Measurements from ENCODE around the gene SMR3A.

Gene SMR3A

GRCh38 chr4:70360460-70360859 lies at the start of gene SMR3A:
TSS of gene SMR3A (plus strand) at chr4:70360760. CDS start at chr4:70362116, 1,356 bp downstream.
- no peak for DNase-seq (ENCODE audit: low read depth)
- TF ChIP-seq, protein P1, sequence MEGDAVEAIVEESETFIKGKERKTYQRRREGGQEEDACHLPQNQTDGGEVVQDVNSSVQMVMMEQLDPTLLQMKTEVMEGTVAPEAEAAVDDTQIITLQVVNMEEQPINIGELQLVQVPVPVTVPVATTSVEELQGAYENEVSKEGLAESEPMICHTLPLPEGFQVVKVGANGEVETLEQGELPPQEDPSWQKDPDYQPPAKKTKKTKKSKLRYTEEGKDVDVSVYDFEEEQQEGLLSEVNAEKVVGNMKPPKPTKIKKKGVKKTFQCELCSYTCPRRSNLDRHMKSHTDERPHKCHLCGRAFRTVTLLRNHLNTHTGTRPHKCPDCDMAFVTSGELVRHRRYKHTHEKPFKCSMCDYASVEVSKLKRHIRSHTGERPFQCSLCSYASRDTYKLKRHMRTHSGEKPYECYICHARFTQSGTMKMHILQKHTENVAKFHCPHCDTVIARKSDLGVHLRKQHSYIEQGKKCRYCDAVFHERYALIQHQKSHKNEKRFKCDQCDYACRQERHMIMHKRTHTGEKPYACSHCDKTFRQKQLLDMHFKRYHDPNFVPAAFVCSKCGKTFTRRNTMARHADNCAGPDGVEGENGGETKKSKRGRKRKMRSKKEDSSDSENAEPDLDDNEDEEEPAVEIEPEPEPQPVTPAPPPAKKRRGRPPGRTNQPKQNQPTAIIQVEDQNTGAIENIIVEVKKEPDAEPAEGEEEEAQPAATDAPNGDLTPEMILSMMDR (conservative IDR thresholded peaks at IDR 0.05; ENCODE audit: low read depth, low read length), result no peak
- H3K4me3 ChIP-seq (ENCODE audit: low read length), result no peak within 1 kb of the TSS

GRCh38 chr4:70313736-70314135 lies 46.8 kb upstream of the SMR3A start:
- TF ChIP-seq, protein P1 (conservative IDR thresholded peaks at IDR 0.05; ENCODE audit: low read depth, low read length), result no peak
- no peak overlapping the region for H3K4me3 ChIP-seq (ENCODE audit: low read length)
- no peak for DNase-seq (ENCODE audit: low read depth)

- TF ChIP-seq, protein P1 (conservative IDR thresholded peaks at IDR 0.05; ENCODE audit: low read depth, low read length), result no peak
- DNase-seq (ENCODE audit: low read depth), result no peak
- no peak overlapping the region for H3K4me3 ChIP-seq (ENCODE audit: low read length)
These were observed 44.6 kb upstream of the SMR3A start for GRCh38 chr4:70315928-70316327.

DNA sequence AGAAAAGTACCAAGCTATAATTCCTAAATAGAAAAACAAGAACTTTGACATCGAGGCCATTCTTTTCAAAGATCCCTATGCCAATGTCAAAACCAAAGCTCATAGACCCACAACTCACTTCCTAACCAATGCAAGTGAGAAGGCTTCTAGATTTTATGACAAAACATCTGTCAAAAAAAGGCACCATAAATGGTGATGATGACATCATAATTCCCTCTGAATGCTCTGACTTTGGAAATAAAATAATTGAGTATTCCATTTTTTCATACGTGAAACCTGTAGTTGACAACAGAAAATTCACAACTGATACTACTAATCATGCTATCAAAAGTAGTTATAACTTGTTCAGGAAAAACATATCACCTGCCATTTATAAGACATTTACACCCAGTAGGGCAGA lies 34.5 kb upstream of the SMR3A start:
- TF ChIP-seq, protein P1 (conservative IDR thresholded peaks at IDR 0.05; ENCODE audit: low read depth, low read length), result no peak

GRCh38 chr4:70334681-70335080 lies 25.9 kb upstream of the SMR3A start, which contains the start of gene CABS1:
TSS of gene CABS1 (plus strand) at chr4:70334981. CDS start at chr4:70335040, 59 bp downstream.
- TF ChIP-seq, protein P1 (conservative IDR thresholded peaks at IDR 0.05; ENCODE audit: low read depth, low read length), result no peak
- DNase-seq (ENCODE audit: low read depth), result no peak
- no peak within 1 kb of the TSS for H3K4me3 ChIP-seq (ENCODE audit: low read length)

More for the DNA sequence above, 34.5 kb upstream of the SMR3A start:
- no peak for DNase-seq (ENCODE audit: low read depth)
- no peak overlapping the region for H3K4me3 ChIP-seq (ENCODE audit: low read length)

DNA sequence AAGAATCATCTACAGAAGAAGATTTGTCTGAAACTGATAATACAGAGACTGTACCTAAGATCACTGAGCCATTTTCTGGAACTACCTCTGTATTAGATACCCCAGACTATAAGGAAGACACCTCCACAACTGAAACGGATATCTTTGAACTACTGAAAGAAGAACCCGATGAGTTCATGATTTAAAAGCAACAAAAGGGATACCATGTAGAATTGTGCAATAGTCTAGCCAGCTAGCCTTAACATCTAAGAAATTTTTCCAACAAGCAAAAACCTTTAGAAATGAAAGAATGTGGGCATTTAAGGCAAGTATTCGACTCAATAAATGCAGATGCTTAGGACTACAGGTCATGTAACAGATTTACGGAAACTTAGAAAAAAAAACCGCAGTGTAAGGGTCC lies 24.5 kb upstream of the SMR3A start:
- TF ChIP-seq, protein P1 (conservative IDR thresholded peaks at IDR 0.05; ENCODE audit: low read depth, low read length), result no peak
- no peak overlapping the region for H3K4me3 ChIP-seq (ENCODE audit: low read length)
- no peak for DNase-seq (ENCODE audit: low read depth)

- DNase-seq (ENCODE audit: low read depth), result no peak
- H3K4me3 ChIP-seq (ENCODE audit: low read length), result no peak overlapping the region
- TF ChIP-seq, protein P1 (conservative IDR thresholded peaks at IDR 0.05; ENCODE audit: low read depth, low read length), result no peak
These were observed 22.6 kb upstream of the SMR3A start for GRCh38 chr4:70337886-70338420.
